Endodermal cell (in vitro differentiated cells): ENCODE data around the gene PCCA. TPM values are rescaled to one million over a fixed set of nuclear protein-coding genes. Genes with fewer than 3 reads are reported as not detected.
"Not testable (repeated sequence)": the region's sequence is repeated elsewhere in the genome, so short reads cannot be mapped to it uniquely, and the experiment has no call there.

Experiments
- DNase-seq: peaks from one replicate; pipeline ENCODE4 v3.0.0-alpha.2; 2017
- H3K27ac ChIP-seq: 2 replicates; pipeline ENCODE4 v1.5.1; 2013; ENCODE audit warnings: mild to moderate bottlenecking, low read depth, low read length, moderate library complexity
- H3K27me3 ChIP-seq: 2 replicates; pipeline ENCODE4 v1.6.1; 2013; ENCODE audit warnings: mild to moderate bottlenecking, low read length, moderate library complexity; ENCODE audit not compliant: insufficient read depth, control insufficient read depth, poor library complexity, severe bottlenecking
- H3K36me3 ChIP-seq: 2 replicates; pipeline ENCODE4 v1.7.0; 2013; ENCODE audit warnings: mild to moderate bottlenecking, low read length, moderate library complexity; ENCODE audit not compliant: control insufficient read depth, insufficient read depth
- H3K4me1 ChIP-seq: one replicate; pipeline ENCODE4 v1.7.0; 2013; ENCODE audit warnings: low read length; ENCODE audit not compliant: control insufficient read depth, insufficient read depth
- H3K4me3 ChIP-seq: 2 replicates; pipeline ENCODE4 v1.5.1; 2013; ENCODE audit warnings: mild to moderate bottlenecking, low read length, moderate library complexity
- H3K9ac ChIP-seq: 2 replicates; pipeline ENCODE4 v1.6.1; 2013; ENCODE audit warnings: mild to moderate bottlenecking, low read length, moderate library complexity; ENCODE audit not compliant: poor library complexity, severe bottlenecking; ENCODE audit errors: extremely low read depth
- H3K9me3 ChIP-seq: 2 replicates; pipeline ENCODE4 v1.6.1; 2013; ENCODE audit warnings: mild to moderate bottlenecking, low read length, moderate library complexity; ENCODE audit not compliant: control insufficient read depth
- H3K27ac Mint-ChIP-seq: 2 replicates; pipeline ENCODE4 v1.8.0; 2020; ENCODE audit warnings: mixed read lengths
- H3K27me3 Mint-ChIP-seq: 2 replicates; pipeline ENCODE4 v1.8.0; 2021; ENCODE audit warnings: mild to moderate bottlenecking, mixed read lengths; ENCODE audit not compliant: insufficient read depth
- H3K36me3 Mint-ChIP-seq: 2 replicates; pipeline ENCODE4 v1.8.0; 2020; ENCODE audit warnings: low read depth, mixed read lengths
- H3K4me1 Mint-ChIP-seq: 2 replicates; pipeline ENCODE4 v1.8.0; 2020; ENCODE audit warnings: mixed read lengths
- H3K4me3 Mint-ChIP-seq: 2 replicates; pipeline ENCODE4 v1.8.0; 2020; ENCODE audit warnings: mild to moderate bottlenecking, moderate library complexity, mixed read lengths
- H3K9me3 Mint-ChIP-seq: 2 replicates; pipeline ENCODE4 v1.8.0; 2020; ENCODE audit warnings: mild to moderate bottlenecking, mixed read lengths
- WGBS, 2 experiments: methylation state at CpG; one replicate each; pipeline versions ENCODE4 v1.1.5 to v1.1.7; 2013; ENCODE audit warnings: missing lambda C conversion rate in 2 of 2, mixed read lengths in 1 of 2; ENCODE audit not compliant: insufficient coverage in 1 of 2, insufficient read length in 1 of 2; 5-methylcytosine and 5-hydroxymethylcytosine counted together
- total RNA-seq, 2 donors: library from RNA; stranded (reverse); fragmentation: NEBNext Ultra II Directional in 1 of 2; extraction: Animal tissue kit (Norgen Biotek cat#: 25700) in 1 of 2; gene quantifications; 2 replicates in 1 of 2; 3 replicates in 1 of 2; pipeline ENCODE4 v1.2.1, GENCODE V29; 2021
- TF ChIP-seq, protein P1 (sequence below): fragments of 200-600 bp; sonication (generic); conservative IDR thresholded peaks from 2 replicates; pipeline ENCODE4 v1.5.0; 2021; ENCODE audit warnings: antibody characterized with exemption, mild to moderate bottlenecking

Gene PCCA
- total RNA-seq, 2 donors from 2014 or later, result 60.2 to 67.2 TPM

DNA sequence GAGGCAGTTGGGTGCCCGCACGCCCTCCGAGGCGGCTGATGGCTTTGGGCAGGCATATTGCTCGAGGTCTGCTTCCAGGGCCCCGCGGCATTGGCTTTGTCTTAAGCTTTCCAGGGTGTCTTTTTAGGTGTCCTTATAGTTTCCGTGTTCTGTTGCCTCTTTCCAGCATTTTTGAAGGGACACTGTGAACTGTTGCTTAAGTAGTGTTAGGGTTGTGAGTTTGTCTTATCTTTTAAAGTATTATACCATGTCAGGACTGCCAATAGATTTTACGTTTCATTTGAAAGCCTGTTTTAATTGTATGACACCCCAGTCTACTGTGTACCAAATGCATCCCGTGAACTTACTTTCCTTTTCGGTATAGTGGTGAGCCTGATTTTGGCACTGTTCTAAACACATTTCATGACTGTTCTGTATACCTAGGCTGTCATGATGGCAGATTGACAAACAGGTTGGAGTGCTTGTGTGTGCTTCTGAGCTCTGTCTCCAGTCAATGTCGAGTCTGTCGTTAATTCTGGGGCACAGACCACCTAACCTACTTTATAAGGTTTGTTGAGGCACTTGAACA is 656 bp downstream of the PCCA start:
- peaks cover 47% of the 10 kb centered on the region for H3K36me3 ChIP-seq
- Mint-ChIP-seq H3K36me3 (peaks cover 42% of the 10 kb centered on the region), H3K27ac (peak overlapping the region; percentile 67), H3K9me3 (no peaks in the 10 kb centered on the region), H3K4me3 (peak overlapping the region; percentile 87), H3K27me3 (no peaks in the 10 kb centered on the region), H3K4me1 (peaks cover 27% of the 10 kb centered on the region)
- H3K27me3 ChIP-seq, result no peaks in the 10 kb centered on the region
- TF ChIP-seq, protein P1, sequence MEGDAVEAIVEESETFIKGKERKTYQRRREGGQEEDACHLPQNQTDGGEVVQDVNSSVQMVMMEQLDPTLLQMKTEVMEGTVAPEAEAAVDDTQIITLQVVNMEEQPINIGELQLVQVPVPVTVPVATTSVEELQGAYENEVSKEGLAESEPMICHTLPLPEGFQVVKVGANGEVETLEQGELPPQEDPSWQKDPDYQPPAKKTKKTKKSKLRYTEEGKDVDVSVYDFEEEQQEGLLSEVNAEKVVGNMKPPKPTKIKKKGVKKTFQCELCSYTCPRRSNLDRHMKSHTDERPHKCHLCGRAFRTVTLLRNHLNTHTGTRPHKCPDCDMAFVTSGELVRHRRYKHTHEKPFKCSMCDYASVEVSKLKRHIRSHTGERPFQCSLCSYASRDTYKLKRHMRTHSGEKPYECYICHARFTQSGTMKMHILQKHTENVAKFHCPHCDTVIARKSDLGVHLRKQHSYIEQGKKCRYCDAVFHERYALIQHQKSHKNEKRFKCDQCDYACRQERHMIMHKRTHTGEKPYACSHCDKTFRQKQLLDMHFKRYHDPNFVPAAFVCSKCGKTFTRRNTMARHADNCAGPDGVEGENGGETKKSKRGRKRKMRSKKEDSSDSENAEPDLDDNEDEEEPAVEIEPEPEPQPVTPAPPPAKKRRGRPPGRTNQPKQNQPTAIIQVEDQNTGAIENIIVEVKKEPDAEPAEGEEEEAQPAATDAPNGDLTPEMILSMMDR, result no peak
- WGBS, 2 experiments, result 2% methylated on average over 12 to 13 of the region's 13 CpGs
- no peak for DNase-seq
- peak overlapping the region; percentile 78 for H3K9ac ChIP-seq
- no peak overlapping the region for H3K27ac ChIP-seq
- H3K4me3 ChIP-seq, result peak overlapping the region; percentile 92
- H3K9me3 ChIP-seq, result peaks cover 3% of the 10 kb centered on the region
- H3K4me1 ChIP-seq, result peaks cover 2% of the 10 kb centered on the region

DNA sequence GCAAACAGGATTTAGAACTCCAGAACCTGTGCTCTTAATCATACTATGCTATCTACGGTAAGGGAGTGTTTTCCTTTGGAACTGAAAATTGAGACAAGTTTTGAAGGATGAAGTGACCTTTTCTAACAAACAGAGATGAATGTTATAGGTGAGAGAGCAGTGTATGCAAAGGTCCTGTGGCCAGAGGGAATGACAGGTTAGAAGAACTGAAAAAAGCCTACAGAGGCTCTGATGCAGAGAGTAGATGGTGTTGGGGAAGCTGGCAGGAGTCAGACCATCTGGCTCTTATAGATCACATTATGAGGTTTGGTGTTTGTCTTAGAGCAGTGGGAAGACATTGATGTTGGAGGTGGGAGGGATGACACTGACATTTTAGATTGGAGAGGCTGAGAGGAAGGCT is 2.0 kb downstream of the PCCA start:
- peaks cover 2% of the 10 kb centered on the region for H3K4me1 ChIP-seq
- H3K4me1 Mint-ChIP-seq, result peaks cover 36% of the 10 kb centered on the region
- 96 to 100% methylated on average over 1 of the region's 1 CpG for WGBS, 2 experiments
- H3K27ac Mint-ChIP-seq, result no peak overlapping the region
- peak overlapping the region; percentile 87 for H3K4me3 Mint-ChIP-seq
- H3K4me3 ChIP-seq, result peak overlapping the region; percentile 92
- peaks cover 48% of the 10 kb centered on the region for H3K36me3 Mint-ChIP-seq
- no peak overlapping the region for H3K27ac ChIP-seq
- peaks cover 10% of the 10 kb centered on the region for H3K9me3 ChIP-seq
- TF ChIP-seq, protein P1, result no peak
- no peak overlapping the region for H3K9ac ChIP-seq
- peaks cover 47% of the 10 kb centered on the region for H3K36me3 ChIP-seq
- H3K27me3 ChIP-seq, result no peaks in the 10 kb centered on the region
- H3K27me3 Mint-ChIP-seq, result no peaks in the 10 kb centered on the region
- no peak for DNase-seq
- H3K9me3 Mint-ChIP-seq, result peaks cover 4% of the 10 kb centered on the region

DNA sequence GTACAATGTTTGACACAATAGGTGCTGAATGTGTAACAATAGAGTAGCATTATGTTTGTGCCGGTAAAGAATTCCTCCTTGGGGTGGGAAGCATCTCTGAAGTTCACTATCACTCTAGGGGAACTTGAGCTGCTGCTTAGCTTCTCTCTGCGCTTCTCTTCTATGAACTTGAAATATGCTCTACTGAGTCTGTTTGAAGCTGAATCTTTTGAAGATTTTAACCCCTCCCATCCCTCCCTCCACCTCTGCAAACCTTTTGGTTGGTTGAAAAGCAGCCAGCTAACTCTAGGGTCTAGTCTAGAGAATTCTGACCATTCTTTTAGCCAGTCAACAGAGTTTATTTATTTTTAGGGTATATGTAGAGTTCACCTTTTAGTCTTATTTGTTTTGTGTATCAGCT is 2.5 kb downstream of the PCCA start:
- Mint-ChIP-seq H3K4me1 (peaks cover 36% of the 10 kb centered on the region), H3K4me3 (peak overlapping the region; percentile 87), H3K27me3 (no peaks in the 10 kb centered on the region), H3K27ac (no peak overlapping the region), H3K9me3 (peaks cover 4% of the 10 kb centered on the region), H3K36me3 (peaks cover 42% of the 10 kb centered on the region)
- no peak for DNase-seq
- peaks cover 42% of the 10 kb centered on the region for H3K36me3 ChIP-seq
- peaks cover 10% of the 10 kb centered on the region for H3K9me3 ChIP-seq
- no peak overlapping the region for H3K9ac ChIP-seq
- H3K27ac ChIP-seq, result no peak overlapping the region
- TF ChIP-seq, protein P1, result no peak
- peak overlapping the region; percentile 92 for H3K4me3 ChIP-seq
- no peaks in the 10 kb centered on the region for H3K27me3 ChIP-seq
- peaks cover 2% of the 10 kb centered on the region for H3K4me1 ChIP-seq
- whole genome bisulfite sequencing, 2 experiments, result 57 to 89% methylated on average over 1 to 2 of the region's 2 CpGs

DNA sequence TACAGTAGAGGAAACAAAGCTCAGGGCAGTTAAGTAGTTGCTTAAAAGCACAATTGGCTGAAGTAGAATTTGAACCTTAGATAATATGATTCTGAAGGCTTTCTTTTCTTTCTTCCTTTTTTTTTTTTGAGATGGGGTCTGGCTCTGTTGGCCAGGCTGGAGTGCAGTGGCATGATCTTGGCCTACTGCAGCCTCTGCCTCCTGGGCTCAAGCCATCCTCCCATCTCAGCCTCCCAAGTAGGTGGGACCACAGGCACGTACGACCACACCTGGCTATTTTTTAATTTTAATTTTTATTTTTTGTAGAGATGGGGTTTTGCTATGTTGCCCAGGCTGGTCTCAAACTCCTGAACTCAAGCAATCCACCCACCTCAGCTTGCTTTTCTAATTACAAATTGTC is 3.4 kb downstream of the PCCA start:
- not testable (repeated sequence) for H3K27me3 Mint-ChIP-seq, H3K4me3 ChIP-seq, H3K27me3 ChIP-seq, H3K9ac ChIP-seq, H3K4me3 Mint-ChIP-seq, H3K27ac ChIP-seq, DNase-seq, H3K9me3 Mint-ChIP-seq, H3K27ac Mint-ChIP-seq, H3K4me1 ChIP-seq
- Histone ChIP-seq H3K9me3 (peaks cover 10% of the 10 kb centered on the region), H3K36me3 (peaks cover 33% of the 10 kb centered on the region)
- WGBS, 2 experiments, result 100% methylated on average over 2 of the region's 2 CpGs; no CpG with 5 or more reads in 1 of the 2 experiments
- Mint-ChIP-seq H3K36me3 (peaks cover 44% of the 10 kb centered on the region), H3K4me1 (peaks cover 27% of the 10 kb centered on the region)
